T-helper 2 cell treated with Interferon-gamma antibody and Interleukin-4, amounts not matched to agents 5 μg/mL and 100 μg/mL, for 36 hours (primary cell): ENCODE results near the gene ANKRD17.

Experiments used
- DNase-seq: peaks from one replicate; pipeline ENCODE4 v3.0.0; 2021; ENCODE audit warnings: low spot score
- H3K27ac Mint-ChIP-seq: one replicate; pipeline ENCODE4 v1.8.0; 2021; ENCODE audit warnings: mild to moderate bottlenecking, mixed read lengths
- H3K27me3 Mint-ChIP-seq: one replicate; pipeline ENCODE4 v1.8.0; 2021; ENCODE audit warnings: low read depth, mixed read lengths
- H3K36me3 Mint-ChIP-seq: one replicate; pipeline ENCODE4 v1.8.0; 2021; ENCODE audit warnings: low read depth, mixed read lengths
- H3K4me1 Mint-ChIP-seq: one replicate; pipeline ENCODE4 v1.8.0; 2021; ENCODE audit warnings: low read depth, mixed read lengths
- H3K4me3 Mint-ChIP-seq: one replicate; pipeline ENCODE4 v1.8.0; 2022; ENCODE audit warnings: mild to moderate bottlenecking, moderate library complexity, mixed read lengths
- H3K9me3 Mint-ChIP-seq: one replicate; pipeline ENCODE4 v1.8.0; 2021; ENCODE audit warnings: mixed read lengths

ANKRD17 gene

DNA sequence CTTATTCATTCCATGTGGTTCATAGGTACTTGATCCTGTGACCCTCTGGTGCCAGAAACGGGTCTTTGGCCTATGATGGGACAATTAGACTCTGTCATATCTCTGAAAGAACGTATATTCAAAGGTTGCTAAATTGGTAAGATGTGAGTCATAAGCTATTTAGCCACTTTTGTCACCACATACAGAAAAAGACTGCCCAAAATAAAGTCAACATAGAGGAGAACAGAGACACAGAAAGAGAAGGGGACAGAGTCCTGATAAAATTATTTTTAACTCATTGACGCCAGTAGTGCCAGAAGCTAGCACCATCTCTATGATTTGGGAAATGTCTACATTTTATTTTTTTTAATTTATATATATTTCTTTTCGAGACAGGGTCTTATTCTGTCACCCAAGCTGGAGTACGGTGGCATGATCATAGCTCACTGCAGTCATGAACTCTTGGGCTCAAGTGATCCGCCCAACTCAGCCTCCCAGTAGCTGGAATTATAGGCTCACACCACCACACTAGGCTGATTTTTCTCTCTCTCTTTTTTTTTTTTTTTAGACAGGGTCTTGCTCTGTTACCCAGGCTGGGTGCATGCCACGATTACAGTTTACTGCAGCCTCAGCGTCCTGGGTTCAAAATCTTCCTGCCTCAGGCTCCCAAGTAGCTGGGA is 96.9 kb downstream of the ANKRD17 start:
- no peak for DNase-seq
- Mint-ChIP-seq H3K27ac (no peak overlapping the region), H3K4me3 (no peak overlapping the region), H3K9me3 (peaks cover 17% of the 10 kb centered on the region), H3K4me1 (peaks cover 3% of the 10 kb centered on the region), H3K27me3 (no peaks in the 10 kb centered on the region), H3K36me3 (peaks cover 59% of the 10 kb centered on the region)

DNA sequence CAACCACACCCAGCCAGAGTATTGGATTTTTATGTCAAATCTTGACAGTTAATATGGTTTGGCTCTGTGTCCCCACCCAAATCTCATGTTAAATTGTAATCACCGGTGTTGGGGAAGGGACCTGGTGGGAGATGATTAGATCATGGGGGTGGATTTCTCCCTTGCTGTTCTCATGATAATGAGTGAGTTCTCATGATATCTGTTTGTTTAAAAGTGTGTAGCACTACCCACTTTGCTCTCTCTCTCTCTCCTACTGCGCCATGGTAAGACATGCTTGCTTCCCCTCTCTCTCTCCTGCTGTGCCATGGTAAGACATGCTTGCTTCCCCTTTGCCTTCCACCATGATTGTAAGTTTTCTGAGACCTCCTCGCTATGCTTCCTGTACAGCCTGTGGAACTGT is 102.2 kb downstream of the ANKRD17 start:
- no peak overlapping the region for H3K4me3 Mint-ChIP-seq
- H3K27ac Mint-ChIP-seq: no peak overlapping the region
- H3K27me3 Mint-ChIP-seq: no peaks in the 10 kb centered on the region
- peaks cover 50% of the 10 kb centered on the region for H3K36me3 Mint-ChIP-seq
- peaks cover 3% of the 10 kb centered on the region for H3K4me1 Mint-ChIP-seq
- DNase-seq: no peak
- H3K9me3 Mint-ChIP-seq: peaks cover 3% of the 10 kb centered on the region

DNA sequence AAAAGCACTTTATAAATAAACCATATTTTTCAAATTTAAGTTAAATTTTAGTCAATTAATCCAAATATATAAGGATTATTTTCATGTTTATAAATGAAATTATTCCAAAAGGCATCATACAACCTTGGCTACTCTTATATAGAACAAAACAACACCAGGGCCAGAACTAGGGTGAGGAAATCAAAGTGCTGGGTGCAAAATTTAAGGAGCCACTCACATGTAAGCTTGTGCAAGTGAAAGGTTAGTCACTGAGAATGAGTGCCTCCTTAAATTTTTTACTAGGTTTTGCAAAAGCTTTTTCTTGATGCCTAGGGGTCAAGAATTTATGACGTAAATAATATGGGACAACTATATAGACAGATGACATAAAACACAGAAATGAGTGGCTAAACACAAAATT is 105.7 kb downstream of the ANKRD17 start:
- no peak for DNase-seq
- Mint-ChIP-seq H3K27ac (no peak overlapping the region), H3K36me3 (peaks cover 53% of the 10 kb centered on the region), H3K27me3 (no peaks in the 10 kb centered on the region), H3K4me1 (peaks cover 3% of the 10 kb centered on the region), H3K9me3 (peaks cover 3% of the 10 kb centered on the region), H3K4me3 (no peak overlapping the region)

DNA sequence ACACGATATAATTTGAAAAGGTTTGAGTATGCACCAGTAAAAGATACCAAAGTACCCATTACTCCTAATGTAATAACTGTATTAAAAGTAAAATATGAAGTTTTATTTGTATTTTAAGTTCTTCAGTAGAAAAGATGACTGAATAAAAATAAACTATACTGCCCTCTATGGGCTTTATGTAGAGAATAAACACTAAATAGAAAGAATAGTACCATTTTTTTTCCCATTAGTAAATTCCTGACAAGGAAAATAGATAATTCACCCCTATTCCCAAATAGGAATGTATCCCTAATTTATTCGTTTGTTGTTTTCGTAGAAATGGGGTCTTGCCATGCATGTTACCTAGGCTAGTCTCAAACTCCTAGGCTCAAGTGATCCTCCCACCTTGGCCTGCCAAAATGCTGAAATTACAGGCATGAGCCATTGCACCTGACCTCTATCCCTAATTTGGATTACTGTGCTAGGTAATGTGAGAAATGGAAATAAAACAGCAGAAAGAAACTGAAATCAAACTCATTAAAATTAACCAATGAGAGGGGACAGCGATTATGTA is 115.5 kb downstream of the ANKRD17 start:
- H3K4me1 Mint-ChIP-seq: peaks cover 1% of the 10 kb centered on the region
- H3K27me3 Mint-ChIP-seq: no peaks in the 10 kb centered on the region
- no peak overlapping the region for H3K4me3 Mint-ChIP-seq
- no peak for DNase-seq
- H3K36me3 Mint-ChIP-seq: peaks cover 48% of the 10 kb centered on the region
- no peaks in the 10 kb centered on the region for H3K9me3 Mint-ChIP-seq
- H3K27ac Mint-ChIP-seq: no peak overlapping the region

DNA sequence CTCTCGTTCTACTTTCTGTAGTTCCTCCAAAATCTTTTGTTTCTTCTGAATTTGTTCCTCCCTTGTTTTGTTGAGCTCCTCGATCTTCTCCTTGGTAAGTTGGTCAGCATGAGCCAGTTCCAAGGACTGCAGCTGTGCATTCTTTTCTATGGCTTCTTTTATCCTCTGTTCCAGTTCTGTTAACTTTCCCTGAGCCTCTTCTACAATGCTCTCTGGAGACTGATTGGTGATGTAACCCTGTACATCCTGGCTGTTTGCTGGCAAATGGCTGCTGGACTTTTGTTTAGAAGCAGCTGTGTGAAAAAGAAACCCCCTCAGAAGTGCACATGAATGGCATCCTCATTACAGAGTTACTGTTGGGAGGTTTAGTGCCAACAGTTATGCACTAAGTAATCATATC is 118.6 kb downstream of the ANKRD17 start:
- Mint-ChIP-seq H3K4me1 (peaks cover 5% of the 10 kb centered on the region), H3K36me3 (peaks cover 41% of the 10 kb centered on the region), H3K4me3 (no peak overlapping the region), H3K9me3 (no peaks in the 10 kb centered on the region), H3K27ac (peak overlapping the region; percentile 39), H3K27me3 (no peaks in the 10 kb centered on the region)
- no peak for DNase-seq

DNA sequence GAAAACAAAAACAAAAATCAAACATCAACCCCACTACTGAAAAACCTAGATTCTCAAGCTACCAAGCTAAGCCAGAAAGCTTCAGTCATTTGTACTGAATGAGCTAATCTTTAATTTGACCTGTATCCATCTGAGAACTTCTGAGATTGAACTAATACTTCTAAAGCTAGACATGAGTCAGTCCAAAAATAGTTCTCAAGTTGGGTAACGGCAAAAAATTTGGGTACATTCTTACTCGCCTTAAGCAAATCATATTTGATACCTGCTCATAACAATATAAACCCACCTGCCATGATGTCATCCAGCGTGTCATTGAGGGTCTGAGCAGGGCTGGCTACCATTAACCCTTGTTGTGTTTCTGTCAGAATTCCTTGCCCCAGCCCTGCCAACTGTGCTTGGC is 119.4 kb downstream of the ANKRD17 start:
- DNase-seq: no peak
- H3K36me3 Mint-ChIP-seq: peaks cover 39% of the 10 kb centered on the region

DNA sequence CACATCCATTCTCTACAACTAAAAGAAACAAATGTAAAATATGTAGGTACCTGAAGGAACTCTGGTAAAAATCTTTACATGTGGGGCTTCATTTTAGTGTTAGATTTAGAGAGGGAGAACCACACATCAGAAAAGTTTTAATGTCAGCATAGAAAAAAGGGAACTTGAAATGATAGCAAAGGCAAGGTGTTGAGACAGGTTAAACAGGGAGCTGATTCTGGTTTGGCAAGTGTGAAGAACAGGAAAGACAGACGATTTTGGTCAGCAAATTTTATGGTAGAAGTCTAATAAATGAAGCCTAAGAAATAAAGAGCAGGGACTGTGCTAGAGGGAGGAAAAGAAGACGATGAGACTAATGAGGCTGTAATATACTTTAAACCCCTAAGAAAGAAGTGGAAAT is 121.5 kb downstream of the ANKRD17 start:
- Mint-ChIP-seq H3K9me3 (no peaks in the 10 kb centered on the region), H3K27ac (peak overlapping the region; percentile 9), H3K27me3 (no peaks in the 10 kb centered on the region), H3K4me3 (no peak overlapping the region), H3K36me3 (peaks cover 39% of the 10 kb centered on the region), H3K4me1 (peaks cover 5% of the 10 kb centered on the region)
- DNase-seq: no peak

More for the DNA sequence above, 119.4 kb downstream of the ANKRD17 start:
- Mint-ChIP-seq H3K27me3 (no peaks in the 10 kb centered on the region), H3K4me3 (no peak overlapping the region), H3K9me3 (no peaks in the 10 kb centered on the region), H3K27ac (no peak overlapping the region), H3K4me1 (peaks cover 5% of the 10 kb centered on the region)

DNA sequence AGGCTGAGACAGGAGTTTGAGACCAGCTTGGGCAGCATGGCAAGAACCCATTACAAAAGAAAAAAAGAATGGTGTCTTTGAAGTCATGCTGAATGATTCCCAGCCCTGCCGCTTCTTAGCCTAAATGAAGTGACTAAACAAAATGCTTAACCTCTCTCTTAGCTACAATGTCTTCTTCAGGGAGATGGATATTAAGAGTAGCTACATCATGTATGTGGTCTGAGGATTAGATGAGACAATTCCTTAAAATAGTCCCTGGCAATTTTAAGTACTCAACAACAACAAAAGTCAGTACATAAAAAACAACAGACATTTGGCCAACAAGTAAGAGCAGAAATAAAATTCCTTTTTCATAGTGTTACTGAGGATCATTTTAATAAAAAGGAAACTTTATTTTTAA is 124.8 kb downstream of the ANKRD17 start:
- DNase-seq: no peak
- Mint-ChIP-seq H3K27ac (no peak overlapping the region), H3K9me3 (no peaks in the 10 kb centered on the region), H3K27me3 (no peaks in the 10 kb centered on the region), H3K4me1 (peaks cover 4% of the 10 kb centered on the region), H3K36me3 (peaks cover 19% of the 10 kb centered on the region), H3K4me3 (no peak overlapping the region)

DNA sequence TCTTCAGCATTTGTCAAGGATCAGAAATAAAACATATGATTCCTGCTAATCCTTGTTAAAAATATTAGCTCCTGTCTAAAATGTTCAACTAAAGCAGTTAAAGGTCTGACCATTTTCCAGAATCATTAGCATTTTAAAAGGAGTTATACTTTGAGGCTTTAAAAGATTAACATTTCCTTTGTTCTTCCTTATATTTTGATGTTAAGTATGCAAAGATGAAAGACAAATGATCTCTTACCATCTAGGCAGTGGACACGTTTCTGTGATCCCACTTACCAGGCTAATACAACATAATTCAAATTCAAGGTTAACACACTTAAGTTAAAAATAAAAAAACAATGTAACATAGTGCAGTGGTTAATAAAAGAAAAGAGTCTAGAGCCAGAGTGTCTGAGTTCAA is 127.3 kb downstream of the ANKRD17 start:
- H3K27ac Mint-ChIP-seq: no peak overlapping the region
- H3K4me3 Mint-ChIP-seq: no peak overlapping the region
- peaks cover 18% of the 10 kb centered on the region for H3K36me3 Mint-ChIP-seq
- H3K4me1 Mint-ChIP-seq: peaks cover 12% of the 10 kb centered on the region
- H3K27me3 Mint-ChIP-seq: no peaks in the 10 kb centered on the region
- DNase-seq: no peak
- no peaks in the 10 kb centered on the region for H3K9me3 Mint-ChIP-seq

DNA sequence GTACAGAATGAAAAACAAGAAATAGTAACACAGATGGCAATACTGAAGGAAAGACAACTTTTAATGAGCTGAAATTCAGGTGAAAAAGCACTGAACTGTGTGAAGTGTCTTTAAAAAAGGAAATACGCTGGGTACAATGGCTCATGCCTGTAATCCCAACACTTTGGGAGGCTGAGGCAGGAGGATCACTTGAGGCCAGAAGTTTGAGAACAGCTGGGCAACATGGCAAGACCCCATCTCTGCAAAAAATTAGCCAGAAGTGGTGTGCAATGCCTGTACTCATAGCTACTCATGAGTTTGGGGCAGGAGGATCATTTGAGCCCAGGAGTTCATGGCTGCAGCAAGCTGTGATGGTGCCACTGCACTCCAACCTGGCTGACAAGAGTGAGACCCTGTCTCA is 129.3 kb downstream of the ANKRD17 start:
- Mint-ChIP-seq H3K27ac (no peak overlapping the region), H3K4me1 (peaks cover 12% of the 10 kb centered on the region), H3K27me3 (no peaks in the 10 kb centered on the region), H3K9me3 (no peaks in the 10 kb centered on the region), H3K4me3 (no peak overlapping the region), H3K36me3 (peaks cover 28% of the 10 kb centered on the region)
- DNase-seq: no peak

DNA sequence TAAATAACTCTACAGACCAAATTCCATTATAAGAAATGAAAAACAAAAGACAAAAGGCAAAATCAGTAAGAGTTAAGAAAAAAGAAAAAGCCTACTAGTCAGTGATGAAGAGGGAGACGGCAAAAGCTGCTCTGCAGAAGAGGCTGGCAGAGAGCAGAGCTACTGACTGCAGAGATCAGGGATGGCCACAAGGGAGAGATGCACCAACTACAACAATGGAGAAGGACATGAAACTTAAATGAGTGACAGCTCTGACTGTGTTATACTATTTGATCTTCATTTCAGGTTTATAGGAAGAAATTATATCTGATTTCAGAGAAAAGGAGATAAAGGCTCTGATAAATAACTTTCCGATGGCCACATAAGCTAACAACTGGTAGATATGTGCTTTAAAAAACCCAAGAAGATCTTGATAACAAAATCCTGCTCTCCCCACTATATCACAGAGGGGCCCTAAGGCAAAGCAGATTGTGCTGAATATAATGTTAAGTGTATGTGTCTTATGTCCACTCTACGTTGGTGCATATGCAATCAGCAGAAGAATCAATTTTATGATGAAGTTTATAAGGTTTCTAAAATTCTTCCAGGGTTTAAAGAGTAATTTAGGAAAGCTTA is 130.7 kb downstream of the ANKRD17 start:
- DNase-seq: no peak
- Mint-ChIP-seq H3K36me3 (peaks cover 24% of the 10 kb centered on the region), H3K27ac (no peak overlapping the region), H3K4me3 (no peak overlapping the region), H3K27me3 (no peaks in the 10 kb centered on the region), H3K4me1 (peaks cover 12% of the 10 kb centered on the region), H3K9me3 (no peaks in the 10 kb centered on the region)

DNA sequence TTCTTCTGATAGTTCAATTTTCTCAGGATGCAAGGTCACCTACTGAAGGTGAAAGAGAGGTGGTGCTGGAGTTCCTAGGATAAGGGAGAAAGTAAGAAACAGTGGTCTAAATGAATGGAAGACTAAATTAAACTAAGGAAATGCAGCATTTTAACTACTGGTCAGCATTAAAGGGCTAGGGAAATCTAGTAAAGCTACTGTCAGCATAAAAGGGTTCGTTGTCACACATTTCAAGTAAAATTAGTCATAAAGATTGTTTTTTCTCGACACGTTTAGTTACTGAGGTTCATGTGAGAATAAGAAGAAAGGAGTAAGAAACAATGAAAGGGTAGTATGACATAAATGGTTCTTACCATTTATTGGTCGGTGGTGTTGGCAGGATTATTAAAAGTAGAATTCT is 149.1 kb downstream of the ANKRD17 start:
- H3K27me3 Mint-ChIP-seq: no peaks in the 10 kb centered on the region
- DNase-seq: no peak
- H3K36me3 Mint-ChIP-seq: peaks cover 16% of the 10 kb centered on the region
- no peak overlapping the region for H3K4me3 Mint-ChIP-seq
- H3K4me1 Mint-ChIP-seq: no peaks in the 10 kb centered on the region
- H3K9me3 Mint-ChIP-seq: no peaks in the 10 kb centered on the region
- no peak overlapping the region for H3K27ac Mint-ChIP-seq

DNA sequence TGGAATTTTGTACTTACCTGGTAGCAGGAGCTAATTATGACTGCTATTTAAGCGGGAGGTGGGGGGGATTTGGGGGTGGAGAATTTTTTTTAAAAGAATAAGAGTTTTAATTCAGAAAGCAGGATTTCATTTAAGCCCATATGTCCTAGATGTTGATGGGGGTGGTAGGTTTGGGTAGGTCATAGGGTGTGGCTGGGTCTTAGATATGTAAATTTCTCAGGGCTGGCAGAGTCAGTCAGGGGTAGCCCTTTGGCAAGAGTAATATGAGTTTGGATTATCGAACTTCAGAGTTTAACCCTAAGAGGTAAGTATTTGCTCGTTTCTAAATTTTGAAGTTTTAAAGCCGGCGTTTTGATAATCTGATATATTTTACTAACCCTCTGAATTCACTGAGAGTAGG is 153.9 kb downstream of the ANKRD17 start:
- H3K9me3 Mint-ChIP-seq: no peaks in the 10 kb centered on the region
- no peak for DNase-seq
- H3K27ac Mint-ChIP-seq: no peak overlapping the region
- no peaks in the 10 kb centered on the region for H3K27me3 Mint-ChIP-seq
- H3K4me1 Mint-ChIP-seq: peaks cover 2% of the 10 kb centered on the region
- H3K36me3 Mint-ChIP-seq: peaks cover 16% of the 10 kb centered on the region
- H3K4me3 Mint-ChIP-seq: no peak overlapping the region

DNA sequence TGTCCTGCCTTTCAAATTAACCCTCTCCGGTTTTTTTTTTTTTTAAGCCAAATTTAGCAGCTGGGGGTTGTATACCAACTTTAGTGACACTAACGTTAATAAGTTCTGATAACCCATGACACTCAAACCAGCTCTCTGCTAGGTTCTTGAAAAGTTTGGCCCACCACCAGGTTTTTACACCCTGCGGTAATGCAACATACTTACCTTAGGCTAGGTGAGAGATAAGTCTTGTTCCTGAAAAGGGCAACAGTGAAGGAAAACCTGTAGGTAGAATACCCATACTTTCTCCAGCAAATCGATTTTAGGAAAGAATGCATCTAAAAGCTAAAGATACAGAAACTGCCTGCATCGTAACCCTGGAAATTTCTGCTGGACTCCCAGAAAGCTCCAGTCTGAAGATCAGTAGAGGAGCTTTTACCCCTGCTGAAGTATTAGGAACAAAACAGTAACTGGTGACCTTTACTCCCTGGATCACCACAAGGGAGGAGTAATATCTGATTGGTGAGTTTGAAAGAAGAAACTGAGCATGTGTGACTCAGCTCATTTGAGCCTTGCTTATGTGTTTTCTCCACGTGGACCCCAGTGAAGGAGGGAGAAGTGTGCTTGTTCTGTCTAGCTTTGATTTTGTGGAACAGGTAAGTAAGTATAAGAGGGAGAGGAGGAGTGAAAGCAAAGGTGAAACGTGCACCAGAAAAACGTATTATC is 154.6 kb downstream of the ANKRD17 start:
- no peak overlapping the region for H3K4me3 Mint-ChIP-seq
- H3K27me3 Mint-ChIP-seq: no peaks in the 10 kb centered on the region
- H3K9me3 Mint-ChIP-seq: no peaks in the 10 kb centered on the region
- H3K27ac Mint-ChIP-seq: no peak overlapping the region
- peaks cover 22% of the 10 kb centered on the region for H3K36me3 Mint-ChIP-seq
- DNase-seq: no peak
- peaks cover 2% of the 10 kb centered on the region for H3K4me1 Mint-ChIP-seq
